ENCODE data around the gene MAML3. TPM values are rescaled to one million over a fixed set of nuclear protein-coding genes. Genes with fewer than 3 reads are reported as not detected.

Gene MAML3
- total and polyA plus RNA-seq, 2 experiments from 2014 or later, result 1.7 to 6.5 TPM

DNA sequence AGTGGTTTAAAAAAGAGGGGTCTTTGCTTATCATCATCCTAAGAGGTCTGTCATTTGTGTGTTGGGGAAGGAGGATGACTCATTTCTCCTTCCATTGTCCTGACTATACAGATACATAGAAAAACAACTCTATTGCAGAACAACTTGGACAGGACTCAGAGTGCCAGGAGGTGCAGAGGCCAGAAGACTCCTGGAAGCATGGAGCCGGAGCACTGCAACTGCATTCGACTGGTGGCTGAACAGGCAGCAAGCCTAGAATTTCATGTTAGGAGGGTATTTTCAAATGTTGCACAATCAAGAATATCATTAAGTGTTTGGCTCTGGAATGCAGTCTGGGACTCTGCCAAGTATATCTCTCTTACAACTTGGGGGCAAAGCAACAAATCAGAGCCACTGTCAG is 35.0 kb upstream of the MAML3 start:
- Histone ChIP-seq H3K4me2 (no peak overlapping the region), H3K4me1 (ENCODE audit: insufficient read depth) (no peaks in the 10 kb centered on the region), H3K79me2 (replicated peaks; ENCODE audit: insufficient read depth) (no peaks in the 10 kb centered on the region), H3K27ac (ENCODE audit: low read depth) (no peak overlapping the region), H4K20me1 (replicated peaks; ENCODE audit: insufficient read depth) (no peaks in the 10 kb centered on the region), H2AFZ (no peak overlapping the region), H3K27me3 (ENCODE audit: insufficient read depth) (no peaks in the 10 kb centered on the region), H3F3A (replicated peaks; ENCODE audit: low read depth) (no peaks in the 10 kb centered on the region), H3K36me3 (ENCODE audit: insufficient read depth) (no peaks in the 10 kb centered on the region), H3K4me3 (no peak overlapping the region), H3K9me2 (ENCODE audit: insufficient read depth) (no peaks in the 10 kb centered on the region)
- H3K27me3 Mint-ChIP-seq (ENCODE audit: insufficient read depth, low read depth, poor library complexity), result no peaks in the 10 kb centered on the region
- no peaks in the 10 kb centered on the region for H3K36me3 Mint-ChIP-seq (ENCODE audit: low read depth)
- H3K4me3 Mint-ChIP-seq, result no peak overlapping the region
- ATAC-seq (no peak), DNase-seq (ENCODE audit: low spot score) (no peak)
- no peak for TF ChIP-seq CREB1 (CRISPR knock-in tag; IDR thresholded peaks at IDR 0.05; ENCODE audit: low read depth)
- no peak for TF ChIP-seq REST (IDR thresholded peaks at IDR 0.05; ENCODE audit: unreplicated experiment)
- TF ChIP-seq ZNF331 (CRISPR knock-in tag; IDR thresholded peaks at IDR 0.05; ENCODE audit: low read depth), result no peak
- TF ChIP-seq EZH2phosphoT487 (IDR thresholded peaks at IDR 0.05; ENCODE audit: unreplicated experiment), result no peak
- TF ChIP-seq, protein P1, sequence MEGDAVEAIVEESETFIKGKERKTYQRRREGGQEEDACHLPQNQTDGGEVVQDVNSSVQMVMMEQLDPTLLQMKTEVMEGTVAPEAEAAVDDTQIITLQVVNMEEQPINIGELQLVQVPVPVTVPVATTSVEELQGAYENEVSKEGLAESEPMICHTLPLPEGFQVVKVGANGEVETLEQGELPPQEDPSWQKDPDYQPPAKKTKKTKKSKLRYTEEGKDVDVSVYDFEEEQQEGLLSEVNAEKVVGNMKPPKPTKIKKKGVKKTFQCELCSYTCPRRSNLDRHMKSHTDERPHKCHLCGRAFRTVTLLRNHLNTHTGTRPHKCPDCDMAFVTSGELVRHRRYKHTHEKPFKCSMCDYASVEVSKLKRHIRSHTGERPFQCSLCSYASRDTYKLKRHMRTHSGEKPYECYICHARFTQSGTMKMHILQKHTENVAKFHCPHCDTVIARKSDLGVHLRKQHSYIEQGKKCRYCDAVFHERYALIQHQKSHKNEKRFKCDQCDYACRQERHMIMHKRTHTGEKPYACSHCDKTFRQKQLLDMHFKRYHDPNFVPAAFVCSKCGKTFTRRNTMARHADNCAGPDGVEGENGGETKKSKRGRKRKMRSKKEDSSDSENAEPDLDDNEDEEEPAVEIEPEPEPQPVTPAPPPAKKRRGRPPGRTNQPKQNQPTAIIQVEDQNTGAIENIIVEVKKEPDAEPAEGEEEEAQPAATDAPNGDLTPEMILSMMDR (conservative IDR thresholded peaks at IDR 0.05; ENCODE audit: low read depth in 2 of 2), result no peak
- no peak for TF ChIP-seq EZH2 (IDR thresholded peaks at IDR 0.05; ENCODE audit: low read depth, unreplicated experiment)
- TF ChIP-seq ZNF114 (CRISPR knock-in tag; IDR thresholded peaks at IDR 0.05), result no peak
- no peak for TF ChIP-seq ZNF462 (CRISPR knock-in tag; IDR thresholded peaks at IDR 0.05)
- no peak for TF ChIP-seq JUNB (IDR thresholded peaks at IDR 0.05; ENCODE audit: unreplicated experiment)
- no peaks in the 10 kb centered on the region for H3K4me1 Mint-ChIP-seq
- no peak overlapping the region for H3K27ac Mint-ChIP-seq
- no peaks in the 10 kb centered on the region for H3K9me3 Mint-ChIP-seq
